ENCODE data around the gene ZBTB7C. TPM values are rescaled to one million over a fixed set of nuclear protein-coding genes. Genes with fewer than 3 reads are reported as not detected.

The ZBTB7C gene
- total and polyA plus RNA-seq, 9 donors: 1.5 to 26.6 (median 15.7) TPM

DNA sequence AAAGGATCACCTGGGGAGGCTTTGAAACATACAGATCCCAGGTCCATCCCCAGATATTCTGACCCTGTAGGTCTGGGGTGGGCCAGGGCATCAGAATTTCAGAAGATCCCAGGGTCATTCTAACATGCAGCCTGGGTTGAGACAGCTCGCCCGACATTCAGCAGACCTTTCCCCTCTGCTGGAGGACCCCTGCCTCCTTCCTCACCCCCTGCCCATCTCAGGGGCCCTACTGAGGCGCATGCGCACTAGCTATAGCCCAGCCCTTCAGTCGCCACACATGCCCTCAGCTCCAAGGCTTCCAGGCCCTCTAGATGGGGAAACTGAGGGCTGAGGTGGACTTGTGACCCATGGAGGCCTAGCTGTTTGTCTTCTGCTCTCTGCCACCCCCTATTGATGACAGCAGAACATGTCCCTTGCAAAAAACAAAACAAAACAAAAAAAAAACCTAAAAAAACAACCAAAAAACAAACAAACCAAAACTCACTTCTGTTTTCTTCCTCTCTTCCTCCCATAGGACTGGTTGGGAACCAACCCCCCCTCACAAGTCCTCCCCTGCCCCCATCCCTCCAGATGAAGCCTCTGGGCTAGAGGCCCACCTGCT lies 91.3 kb downstream of the ZBTB7C start:
- no peaks in the 10 kb centered on the region for H3K36me3 ChIP-seq
- intact Hi-C loops (cut with DNase I): no loop called here
- no peaks in the 10 kb centered on the region for H3K9me3 ChIP-seq
- 97 to 99% (median 97%) methylated on average over 5 of the region's 5 CpGs for WGBS, 3 donors
- no peaks in the 10 kb centered on the region for H3K27me3 ChIP-seq
- TF ChIP-seq EP300 (IDR thresholded peaks at IDR 0.05): no peak
- no peak for TF ChIP-seq POLR2A (IDR thresholded peaks at IDR 0.05)
- TF ChIP-seq, protein P1, sequence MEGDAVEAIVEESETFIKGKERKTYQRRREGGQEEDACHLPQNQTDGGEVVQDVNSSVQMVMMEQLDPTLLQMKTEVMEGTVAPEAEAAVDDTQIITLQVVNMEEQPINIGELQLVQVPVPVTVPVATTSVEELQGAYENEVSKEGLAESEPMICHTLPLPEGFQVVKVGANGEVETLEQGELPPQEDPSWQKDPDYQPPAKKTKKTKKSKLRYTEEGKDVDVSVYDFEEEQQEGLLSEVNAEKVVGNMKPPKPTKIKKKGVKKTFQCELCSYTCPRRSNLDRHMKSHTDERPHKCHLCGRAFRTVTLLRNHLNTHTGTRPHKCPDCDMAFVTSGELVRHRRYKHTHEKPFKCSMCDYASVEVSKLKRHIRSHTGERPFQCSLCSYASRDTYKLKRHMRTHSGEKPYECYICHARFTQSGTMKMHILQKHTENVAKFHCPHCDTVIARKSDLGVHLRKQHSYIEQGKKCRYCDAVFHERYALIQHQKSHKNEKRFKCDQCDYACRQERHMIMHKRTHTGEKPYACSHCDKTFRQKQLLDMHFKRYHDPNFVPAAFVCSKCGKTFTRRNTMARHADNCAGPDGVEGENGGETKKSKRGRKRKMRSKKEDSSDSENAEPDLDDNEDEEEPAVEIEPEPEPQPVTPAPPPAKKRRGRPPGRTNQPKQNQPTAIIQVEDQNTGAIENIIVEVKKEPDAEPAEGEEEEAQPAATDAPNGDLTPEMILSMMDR (IDR thresholded peaks at IDR 0.05): no peak
- H3K27ac ChIP-seq: no peak overlapping the region
- no peak for DNase-seq
- H3K4me1 ChIP-seq (ENCODE audit: insufficient read depth): peaks cover 10% of the 10 kb centered on the region
- H3K4me3 ChIP-seq: no peak overlapping the region

DNA sequence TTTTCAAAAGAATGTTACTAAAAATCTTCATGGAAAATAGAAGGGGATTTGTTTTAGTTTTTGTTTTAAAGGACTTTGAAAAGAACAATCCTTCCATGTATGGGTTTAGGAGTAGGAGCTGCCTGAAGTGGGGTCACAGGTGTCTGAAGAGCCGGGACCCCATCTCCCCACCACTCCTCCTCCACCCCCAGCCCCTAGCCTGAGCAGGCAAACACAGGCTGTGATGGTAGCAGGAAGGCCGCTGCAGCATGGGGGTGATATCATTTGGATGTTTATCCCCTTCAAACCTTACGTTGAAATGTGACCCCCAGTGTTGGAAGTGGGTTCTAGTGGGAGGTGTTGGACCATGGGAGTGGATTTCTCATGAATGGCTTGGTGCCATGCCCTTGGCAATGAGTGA lies 93.0 kb downstream of the ZBTB7C start:
- WGBS, 3 donors: 28 to 44% (median 37%) methylated on average over 3 of the region's 3 CpGs

DNA sequence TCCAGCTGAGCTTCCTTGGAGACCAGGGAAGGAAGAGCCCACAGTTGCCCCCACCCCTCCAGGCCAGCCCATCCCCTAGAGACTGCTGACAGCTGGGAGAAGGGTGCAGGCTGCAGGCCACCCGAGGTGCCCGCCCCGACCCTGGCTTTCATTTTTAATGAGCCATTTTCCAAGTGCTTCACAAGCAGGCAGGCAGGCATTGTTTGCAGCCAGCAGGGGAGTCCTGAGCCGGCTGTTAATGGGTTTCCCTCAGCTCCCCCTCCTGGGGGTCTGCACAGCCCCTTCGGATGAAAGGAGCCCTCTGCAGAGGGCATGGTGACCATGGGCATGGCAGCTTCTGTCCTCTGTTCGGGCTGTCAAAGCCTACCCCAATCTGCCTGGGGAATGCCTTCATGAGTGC lies 94.5 kb downstream of the ZBTB7C start:
- Histone ChIP-seq H3K27me3 (no peaks in the 10 kb centered on the region), H3K27ac (no peak overlapping the region), H3K4me3 (no peak overlapping the region), H3K9me3 (no peaks in the 10 kb centered on the region), H3K36me3 (no peaks in the 10 kb centered on the region), H3K4me1 (ENCODE audit: insufficient read depth) (peaks cover 6% of the 10 kb centered on the region)
- intact Hi-C loops (cut with DNase I): no loop called here
- 59 to 77% (median 60%) methylated on average over 5 to 6 of the region's 6 CpGs for WGBS, 3 donors
- no peak for DNase-seq
- TF ChIP-seq, protein P1 (IDR thresholded peaks at IDR 0.05): no peak
- TF ChIP-seq POLR2A (IDR thresholded peaks at IDR 0.05) (no peak), EP300 (IDR thresholded peaks at IDR 0.05) (no peak)

More for the DNA sequence above, 93.0 kb downstream of the ZBTB7C start:
- no peak for DNase-seq
- intact Hi-C loops (cut with DNase I): no loop called here
- TF ChIP-seq POLR2A (IDR thresholded peaks at IDR 0.05) (no peak), EP300 (IDR thresholded peaks at IDR 0.05) (no peak)
- TF ChIP-seq, protein P1 (IDR thresholded peaks at IDR 0.05): no peak
- H3K27ac ChIP-seq: no peak overlapping the region
- peaks cover 10% of the 10 kb centered on the region for H3K4me1 ChIP-seq (ENCODE audit: insufficient read depth)
- H3K36me3 ChIP-seq: no peaks in the 10 kb centered on the region
- H3K27me3 ChIP-seq: no peaks in the 10 kb centered on the region
- H3K4me3 ChIP-seq: no peak overlapping the region
- no peaks in the 10 kb centered on the region for H3K9me3 ChIP-seq

DNA sequence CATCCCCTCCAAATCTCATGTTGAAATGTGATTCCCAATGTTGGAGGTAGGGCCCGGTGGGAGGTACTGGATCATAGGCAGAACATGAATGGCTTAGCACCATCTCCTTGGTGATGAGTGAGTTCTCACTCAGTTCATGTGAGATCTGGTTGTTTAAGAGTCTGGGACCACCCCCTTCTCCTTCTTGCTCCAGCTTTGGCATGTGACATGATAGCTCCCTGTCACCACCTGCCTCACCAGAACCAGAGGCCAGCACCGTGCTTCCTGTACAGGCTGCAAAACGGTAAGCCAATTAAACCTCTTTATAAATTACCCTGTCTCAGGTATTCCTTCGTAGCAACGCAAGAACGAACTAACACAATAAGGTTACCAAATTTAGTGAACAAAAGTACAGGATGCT lies 95.4 kb downstream of the ZBTB7C start:
- Histone ChIP-seq H3K27me3 (no peaks in the 10 kb centered on the region), H3K9me3 (no peaks in the 10 kb centered on the region), H3K36me3 (no peaks in the 10 kb centered on the region), H3K27ac (no peak overlapping the region), H3K4me1 (ENCODE audit: insufficient read depth) (peaks cover 6% of the 10 kb centered on the region), H3K4me3 (no peak overlapping the region)
- no peak for DNase-seq
- WGBS, 3 donors: 93 to 96% (median 93%) methylated on average over 6 of the region's 6 CpGs
- TF ChIP-seq, protein P1 (IDR thresholded peaks at IDR 0.05): no peak
- TF ChIP-seq POLR2A (IDR thresholded peaks at IDR 0.05): no peak
- no peak for TF ChIP-seq EP300 (IDR thresholded peaks at IDR 0.05)
- intact Hi-C loops (cut with DNase I): no loop called here
